Parathyroid adenoma (tissue), 2 donors: ENCODE measurements around the gene CUX1.

Experiments used
- H2AFZ ChIP-seq: fragments of 300-600 bp; sonication (generic); one replicate; pipeline ENCODE4 v1.7.0; 2017; ENCODE audit warnings: antibody characterized with exemption, mild to moderate bottlenecking
- H3K27ac ChIP-seq: fragments of 300-600 bp; sonication (generic); one replicate; pipeline ENCODE4 v1.7.0; 2017
- H3K27me3 ChIP-seq: fragments of 300-600 bp; sonication (generic); one replicate; pipeline ENCODE4 v1.7.0; 2017; ENCODE audit warnings: low read length; ENCODE audit not compliant: control insufficient read depth, insufficient read depth
- H3K36me3 ChIP-seq: fragments of 300-600 bp; sonication (generic); one replicate; pipeline ENCODE4 v1.7.0; 2017; ENCODE audit warnings: low read length; ENCODE audit not compliant: control insufficient read depth, insufficient read depth
- H3K4me1 ChIP-seq: fragments of 300-600 bp; sonication (generic); one replicate; pipeline ENCODE4 v1.7.0; 2017; ENCODE audit warnings: control low read depth
- H3K4me2 ChIP-seq: fragments of 300-600 bp; sonication (generic); one replicate; pipeline ENCODE4 v1.7.0; 2017; ENCODE audit warnings: low read length
- H3K4me3 ChIP-seq: fragments of 300-600 bp; sonication (generic); one replicate; pipeline ENCODE4 v1.7.0; 2017; ENCODE audit warnings: low read depth, low read length
- H3K79me2 ChIP-seq: fragments of 300-600 bp; sonication (generic); one replicate; pipeline ENCODE4 v1.7.0; 2017; ENCODE audit warnings: control low read depth
- H3K9ac ChIP-seq: fragments of 300-600 bp; sonication (generic); one replicate; pipeline ENCODE4 v1.7.0; 2017; ENCODE audit warnings: mild to moderate bottlenecking
- H3K9me3 ChIP-seq: fragments of 300-600 bp; sonication (generic); one replicate; pipeline ENCODE4 v1.7.0; 2017; ENCODE audit warnings: low read length; ENCODE audit not compliant: control insufficient read depth
- CTCF ChIP-seq: fragments of 300-600 bp; sonication (generic); IDR thresholded peaks from one replicate; pipeline ENCODE4 v1.7.0; 2017; ENCODE audit warnings: antibody characterized with exemption, mild to moderate bottlenecking
- donor health status: primary hyperparathyroidism.

The CUX1 gene

DNA sequence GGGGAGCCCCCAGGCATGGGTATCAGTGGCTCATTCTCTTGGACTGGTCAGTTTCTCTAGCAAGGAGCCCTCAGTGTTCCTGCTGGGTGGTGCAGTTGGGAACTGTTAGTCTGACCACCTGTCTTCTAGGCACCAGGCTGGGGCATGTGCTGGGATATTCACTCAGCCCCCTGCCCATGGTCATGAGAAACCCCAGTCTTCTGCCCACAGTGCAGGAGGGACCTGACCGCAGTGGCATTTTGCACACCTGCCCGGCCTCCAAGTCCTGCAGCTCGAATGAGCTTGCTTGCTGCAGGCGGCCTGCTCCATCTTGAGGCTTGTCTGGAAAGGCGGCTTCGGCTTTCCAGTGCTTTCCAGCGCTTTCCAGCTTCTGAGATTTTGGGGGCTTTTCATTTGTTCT, 36.3 kb downstream of the CUX1 start:
- Histone ChIP-seq H3K9ac (no peak overlapping the region), H3K4me2 (no peak overlapping the region), H3K9me3 (no peaks in the 10 kb centered on the region), H3K79me2 (peaks cover 48% of the 10 kb centered on the region), H3K4me1 (peaks cover 4% of the 10 kb centered on the region), H3K27me3 (no peaks in the 10 kb centered on the region), H3K4me3 (no peak overlapping the region), H2AFZ (no peak overlapping the region), H3K27ac (no peak overlapping the region), H3K36me3 (no peaks in the 10 kb centered on the region)
- no peak for TF ChIP-seq CTCF

- TF ChIP-seq CTCF, result no peak
- no peak overlapping the region for H3K27ac ChIP-seq
- no peak overlapping the region for H3K4me2 ChIP-seq
- no peaks in the 10 kb centered on the region for H3K36me3 ChIP-seq
- H3K4me1 ChIP-seq, result peaks cover 4% of the 10 kb centered on the region
- H3K4me3 ChIP-seq, result no peak overlapping the region
- H3K9me3 ChIP-seq, result no peaks in the 10 kb centered on the region
- no peak overlapping the region for H2AFZ ChIP-seq
- no peaks in the 10 kb centered on the region for H3K27me3 ChIP-seq
- peaks cover 44% of the 10 kb centered on the region for H3K79me2 ChIP-seq
- H3K9ac ChIP-seq, result no peak overlapping the region
Measured at GRCh38 chr7:101854084-101854865, 36.8 kb downstream of the CUX1 start.

GRCh38 chr7:101856473-101857357, 39.3 kb downstream of the CUX1 start:
- H3K36me3 ChIP-seq, result no peaks in the 10 kb centered on the region
- H2AFZ ChIP-seq, result peak overlapping the region; percentile 51
- H3K9me3 ChIP-seq, result no peaks in the 10 kb centered on the region
- no peaks in the 10 kb centered on the region for H3K27me3 ChIP-seq
- H3K9ac ChIP-seq, result no peak overlapping the region
- peak overlapping the region; percentile 17 for H3K4me3 ChIP-seq
- peaks cover 35% of the 10 kb centered on the region for H3K79me2 ChIP-seq
- peak; percentile 59 for TF ChIP-seq CTCF
- peak overlapping the region; percentile 74 for H3K27ac ChIP-seq
- H3K4me2 ChIP-seq, result peak overlapping the region; percentile 82
- H3K4me1 ChIP-seq, result peaks cover 4% of the 10 kb centered on the region

DNA sequence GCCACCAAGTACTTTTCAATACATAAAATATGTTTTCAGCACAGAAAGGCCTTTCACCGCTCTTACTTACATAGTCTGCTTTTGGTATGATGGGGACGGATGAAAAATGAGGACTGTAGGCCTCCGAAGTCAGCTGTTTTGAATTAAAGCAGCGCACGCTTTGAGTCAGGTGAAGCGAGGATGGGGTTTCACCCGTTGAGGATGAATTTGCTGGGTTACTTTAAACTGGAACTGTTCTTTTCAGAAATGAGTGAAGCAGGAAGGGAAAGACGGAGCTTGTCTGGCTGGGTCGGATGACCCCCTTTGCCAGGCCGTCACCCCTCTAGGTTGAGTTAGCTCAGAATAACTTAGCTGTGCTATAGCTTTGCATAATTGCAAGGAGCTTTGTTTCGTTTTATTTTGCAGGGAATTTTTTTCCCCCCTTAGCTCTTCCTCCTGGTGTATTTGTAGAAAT, 40.0 kb downstream of the CUX1 start:
- Histone ChIP-seq H3K36me3 (no peaks in the 10 kb centered on the region), H2AFZ (peak overlapping the region; percentile 40), H3K79me2 (peaks cover 35% of the 10 kb centered on the region), H3K4me1 (peaks cover 4% of the 10 kb centered on the region), H3K27ac (peak overlapping the region; percentile 74), H3K4me2 (peak overlapping the region; percentile 82), H3K9ac (no peak overlapping the region), H3K9me3 (no peaks in the 10 kb centered on the region), H3K4me3 (peak overlapping the region; percentile 17), H3K27me3 (no peaks in the 10 kb centered on the region)
- no peak for TF ChIP-seq CTCF
